IMR-90 (cell line): ENCODE measurements around the gene DYNAP. TPM values are rescaled to one million over a fixed set of nuclear protein-coding genes. Genes with fewer than 3 reads are reported as not detected.

Experiments
- ATAC-seq: fragments of 200-7000 bp; cut with Tn5 transposase; 2 replicates; pipeline ENCODE4 v1.9.1; 2020; ENCODE audit warnings: low read depth, mild to moderate bottlenecking, moderate library complexity
- BruUV-seq: library from RNA; stranded (reverse); fragments of 400-500 nt; replicated peaks from 2 replicates; lab custom pipeline; 2021; lab: Mats Ljungman, UMichigan
- CTCF ChIA-PET: fragments of 300-600 bp; formaldehyde crosslinking; extraction: SDS; loops from one replicate; lab custom pipeline; 2021; ENCODE audit warnings: antibody characterized with exemption; lab: Yijun Ruan, JAX
- POLR2A ChIA-PET: fragments of 300-600 bp; sonication (Branson Sonifier 250); formaldehyde crosslinking; loops from one replicate; lab custom pipeline; 2022; ENCODE audit warnings: antibody characterized with exemption; ENCODE audit not compliant: unreplicated experiment; lab: Charles Lee
- DNase-seq: peaks from one replicate; pipeline ENCODE4 v3.0.0; 2013
- H2AFZ ChIP-seq: replicated peaks from 2 replicates; pipeline ENCODE3; 2013; ENCODE audit warnings: low read length, mild to moderate bottlenecking; ENCODE audit not compliant: poor library complexity
- H2AK5ac ChIP-seq: 2 replicates; pipeline ENCODE4 v1.6.1; 2013; ENCODE audit warnings: low read depth, low read length, inconsistent platforms
- H2AK9ac ChIP-seq: replicated peaks from 2 replicates; pipeline ENCODE3; 2013; ENCODE audit warnings: mild to moderate bottlenecking, low read depth, low read length, moderate library complexity; ENCODE audit not compliant: poor library complexity
- H2BK120ac ChIP-seq: 2 replicates; pipeline ENCODE4 v1.6.1; 2013; ENCODE audit warnings: low read depth, low read length, inconsistent platforms
- H2BK15ac ChIP-seq: 3 replicates; pipeline ENCODE4 v1.6.1; 2013; ENCODE audit warnings: low read depth, low read length, inconsistent platforms
- H2BK20ac ChIP-seq: 2 replicates; pipeline ENCODE4 v1.6.1; 2013; ENCODE audit warnings: low read depth, mild to moderate bottlenecking, inconsistent platforms, low read length, moderate library complexity
- H2BK5ac ChIP-seq: 2 replicates; pipeline ENCODE4 v1.6.1; 2013; ENCODE audit warnings: mild to moderate bottlenecking, low read depth, low read length, inconsistent platforms; ENCODE audit not compliant: poor library complexity, severe bottlenecking
- H3K14ac ChIP-seq: replicated peaks from 2 replicates; pipeline ENCODE4 v1.6.1; 2013; ENCODE audit warnings: low read depth, low read length, inconsistent platforms
- H3K18ac ChIP-seq: 2 replicates; pipeline ENCODE4 v1.6.1; 2013; ENCODE audit warnings: low read depth, low read length, control low read depth
- H3K23ac ChIP-seq: 2 replicates; pipeline ENCODE4 v1.6.1; 2013; ENCODE audit warnings: low read depth, low read length, inconsistent platforms
- H3K27ac ChIP-seq: 2 replicates; pipeline ENCODE4 v1.5.1; 2013; ENCODE audit warnings: mild to moderate bottlenecking, control low read depth, low read length; ENCODE audit not compliant: insufficient read depth
- H3K27me3 ChIP-seq: 2 replicates; pipeline ENCODE4 v1.6.1; 2013; ENCODE audit warnings: low read length; ENCODE audit not compliant: control insufficient read depth, insufficient read depth
- H3K36me3 ChIP-seq: 2 replicates; pipeline ENCODE4 v1.6.1; 2013; ENCODE audit warnings: low read length, mixed read lengths; ENCODE audit not compliant: control insufficient read depth, insufficient read depth
- H3K4ac ChIP-seq: 2 replicates; pipeline ENCODE4 v1.6.1; 2013; ENCODE audit warnings: low read depth, low read length, inconsistent platforms
- H3K4me1 ChIP-seq: 2 replicates; pipeline ENCODE4 v1.6.1; 2013; ENCODE audit warnings: low read length, mixed read lengths; ENCODE audit not compliant: control insufficient read depth, insufficient read depth
- H3K4me2 ChIP-seq: 2 replicates; pipeline ENCODE4 v1.6.1; 2013; ENCODE audit warnings: low read depth, mild to moderate bottlenecking, control low read depth, low read length, moderate library complexity
- H3K4me3 ChIP-seq: 2 replicates; pipeline ENCODE4 v1.5.1; 2013; ENCODE audit warnings: low read depth, mild to moderate bottlenecking, control low read depth, low read length, moderate library complexity; ENCODE audit not compliant: insufficient read depth
- H3K56ac ChIP-seq: 2 replicates; pipeline ENCODE4 v1.6.1; 2013; ENCODE audit warnings: low read length, inconsistent platforms; ENCODE audit not compliant: insufficient read depth; ENCODE audit errors: extremely low read depth
- H3K79me1 ChIP-seq, 2 experiments: 2 replicates each; pipeline ENCODE4 v1.6.1; 2013; ENCODE audit warnings: low read length in 2 of 2, inconsistent platforms in 1 of 2, low read depth in 1 of 2
- H3K9ac ChIP-seq: 2 replicates; pipeline ENCODE4 v1.6.1; 2013; ENCODE audit warnings: low read depth, low read length, control low read depth
- H3K9me1 ChIP-seq: 2 replicates; pipeline ENCODE4 v1.6.1; 2013; ENCODE audit warnings: low read length, inconsistent platforms; ENCODE audit not compliant: insufficient read depth
- H3K9me3 ChIP-seq: 2 replicates; pipeline ENCODE4 v1.6.1; 2013; ENCODE audit warnings: low read length; ENCODE audit not compliant: control insufficient read depth, insufficient read depth
- H4K20me1 ChIP-seq: 2 replicates; pipeline ENCODE4 v1.6.1; 2013; ENCODE audit warnings: low read length, inconsistent platforms; ENCODE audit not compliant: insufficient read depth
- H4K5ac ChIP-seq: 2 replicates; pipeline ENCODE4 v1.6.1; 2013; ENCODE audit warnings: mild to moderate bottlenecking, low read depth, low read length, control low read depth
- H4K8ac ChIP-seq, 2 experiments: 2 replicates each; pipeline ENCODE4 v1.6.1; 2013; ENCODE audit warnings: low read depth in 2 of 2, low read length in 2 of 2, control low read depth in 1 of 2, inconsistent platforms in 1 of 2
- H4K91ac ChIP-seq: 2 replicates; pipeline ENCODE4 v1.6.1; 2013; ENCODE audit warnings: low read depth, low read length, inconsistent platforms; ENCODE audit not compliant: insufficient read depth
- CTCF ChIP-seq: conservative IDR thresholded peaks from 2 replicates; pipeline ENCODE4 v1.5.1; 2012; ENCODE audit warnings: mild to moderate bottlenecking, low read depth, low read length, improper control_type of control experiment
- ELK1 ChIP-seq: fragments of 150-350 bp; IDR thresholded peaks from 2 replicates; pipeline ENCODE4 v1.6.1; 2016; ENCODE audit warnings: low read depth, mild to moderate bottlenecking, low read length, moderate library complexity, borderline replicate concordance
- WGBS, 2 experiments: methylation state at CpG; one replicate each; pipeline versions ENCODE4 v1.1.5 to v1.1.7; 2013; ENCODE audit warnings: missing lambda C conversion rate in 2 of 2; ENCODE audit not compliant: insufficient read length in 1 of 2; ENCODE audit errors: extremely low coverage in 2 of 2; 5-methylcytosine and 5-hydroxymethylcytosine counted together
- dilution Hi-C: fragments of 300-500 bp; cut with HindIII; formaldehyde crosslinking; loops from one replicate; pipeline ENCODE4 v1.14.3; 2018; ENCODE audit warnings: low sequenced_read_pairs; ENCODE audit not compliant: unreplicated experiment
- in situ Hi-C: fragments of 300-500 bp; cut with MboI; formaldehyde crosslinking; loops from 3 replicates; pipeline ENCODE4 v1.14.3; 2019; ENCODE audit warnings: low sequenced_read_pairs, inconsistent platforms, mixed read lengths
- intact Hi-C: fragments of 100-400 bp; cut with micrococcal nuclease; formaldehyde crosslinking; loops from 2 replicates; pipeline ENCODE4 v1.10.0; 2022
- polyA plus RNA-seq, 3 experiments: library from polyadenylated mRNA; depleted of rRNA; stranded (reverse); fragments of >200 nt; gene quantifications; 2 replicates each; pipeline ENCODE4 v1.2.3, GENCODE V29; 2012; ENCODE audit warnings: low replicate concordance in 1 of 3
- total RNA-seq: library from RNA; depleted of rRNA; stranded (reverse); fragments of >200 nt; gene quantifications from 2 replicates; pipeline ENCODE4 v1.2.3, GENCODE V29; 2012; rRNA removed

DYNAP gene
- total and polyA plus RNA-seq, 2 of the 4 experiments (the other 2 are of a cell fraction), result not detected

- WGBS, 2 experiments, result no CpG with 5 or more reads among the region's 2 CpGs
- Histone ChIP-seq H3K79me1 (no peaks in the 10 kb centered on the region), H3K9me3 (no peaks in the 10 kb centered on the region), H2AK5ac (no peak overlapping the region), H2BK20ac (no peak overlapping the region), H3K14ac (no peak overlapping the region), H4K8ac (no peak overlapping the region), H3K4me1 (no peaks in the 10 kb centered on the region), H4K91ac (no peak overlapping the region), H3K9me1 (no peaks in the 10 kb centered on the region; the same call in 1 of the 2 replicates), H3K4me3 (no peak overlapping the region), H3K4me2 (no peak overlapping the region), H3K27ac (no peak overlapping the region), H3K27me3 (peaks cover 1% of the 10 kb centered on the region; the same call in 1 of the 2 replicates), H3K18ac (no peak overlapping the region), H4K5ac (no peak overlapping the region), H2AK9ac (no peak overlapping the region), H2AFZ (no peak overlapping the region), H4K20me1 (no peaks in the 10 kb centered on the region), H3K23ac (no peak overlapping the region), H3K36me3 (no peaks in the 10 kb centered on the region), H2BK5ac (no peak overlapping the region), H3K9ac (no peak overlapping the region), H3K56ac (no peak overlapping the region), H3K4ac (no peak overlapping the region), H2BK120ac (no peak overlapping the region), H2BK15ac (no peak overlapping the region)
- dilution Hi-C loops (no loop called here), in situ Hi-C loops (no loop called here), intact Hi-C loops (no loop called here)
- POLR2A ChIA-PET, result no interaction called here
- CTCF ChIA-PET, result no interaction called here
- ATAC-seq (no peak), DNase-seq (peak; percentile 4)
- BruUV-seq, result no TSS peak
- TF ChIP-seq CTCF (peak; percentile 19; the same call in 1 of the 2 replicates), ELK1 (no peak)
These were observed 56.1 kb downstream of the DYNAP start for GRCh38 chr18:54647176-54647575.

Other genes with a start within 250 kb of the DYNAP start
- 0.28 TPM in 1 of 2 replicates, not detected in the other for gene STARD6, start 233.4 kb upstream of the DYNAP start, total RNA-seq
- gene STARD6, start 233.4 kb upstream of the DYNAP start, polyA plus RNA-seq (2012; rRNA removed), result not detected in 2 replicates
- gene C18orf54, start 233.3 kb upstream of the DYNAP start, total RNA-seq, result 3.0 and 5.6 TPM in 2 replicates
- 1.2 and 2.2 TPM in 2 replicates for gene C18orf54, start 233.3 kb upstream of the DYNAP start, polyA plus RNA-seq (2012; rRNA removed)
- 1.3 and 1.7 TPM in 2 replicates for gene RAB27B, start 237.2 kb downstream of the DYNAP start, total RNA-seq
- gene RAB27B, start 237.2 kb downstream of the DYNAP start, polyA plus RNA-seq (2012; rRNA removed), result 0.06 and 0.24 TPM in 2 replicates